ENCODE measurements around the gene CHTF18. TPM values are rescaled to one million over a fixed set of nuclear protein-coding genes. Genes with fewer than 3 reads are reported as not detected.

Gene CHTF18
- total and polyA plus RNA-seq, 10 donors = 8.9 to 55.0 (median 26.0) TPM

GRCh38 chr16:830871-831570, 42.6 kb downstream of the CHTF18 start:
- WGBS, 5 donors = 20 to 41% (median 27%) methylated on average over 16 to 24 of the region's 24 CpGs
- peaks cover 0 to 52% (median 0%) of the 10 kb centered on the region in 7 donors for H3K27me3 ChIP-seq (replicated peaks in 1 of 7)
- H3K9me3 ChIP-seq = peaks cover 0 to 22% (median 10%) of the 10 kb centered on the region in 8 donors
- intact Hi-C loops (cut with DNase I; ENCODE audit: low total_unique reads) = no loop called here
- H3K4me3 ChIP-seq = no peak overlapping the region
- no peak for DNase-seq
- TF ChIP-seq CTCF (IDR thresholded peaks at IDR 0.05 in 8 of 11, conservative IDR thresholded peaks at IDR 0.05 in 3 of 11) (no peak), POLR2A (IDR thresholded peaks at IDR 0.05) (no peak), POLR2AphosphoS5 (IDR thresholded peaks at IDR 0.05) (peak in 2 of 3 donors; percentile 54 to 58)
- H3K27ac ChIP-seq = peak overlapping the region in 2 of 8 donors; percentile 15 to 17
- H3K36me3 ChIP-seq = no peaks in the 10 kb centered on the region
- peaks cover 0 to 18% (median 7%) of the 10 kb centered on the region in 6 donors for H3K4me1 ChIP-seq

GRCh38 chr16:831571-832413, 43.4 kb downstream of the CHTF18 start:
- Histone ChIP-seq H3K4me1 (peaks cover 0 to 18% (median 7%) of the 10 kb centered on the region in 6 donors), H3K27ac (peak overlapping the region in 2 of 8 donors; percentile 15 to 17), H3K27me3 (replicated peaks in 1 of 7) (peaks cover 0 to 49% (median 0%) of the 10 kb centered on the region in 7 donors), H3K9me3 (peaks cover 4 to 29% (median 18%) of the 10 kb centered on the region in 8 donors), H3K36me3 (no peaks in the 10 kb centered on the region), H3K4me3 (no peak overlapping the region)
- DNase-seq = no peak
- intact Hi-C loops (cut with DNase I; ENCODE audit: low total_unique reads) = no loop called here
- no peak for TF ChIP-seq POLR2A (IDR thresholded peaks at IDR 0.05)
- TF ChIP-seq CTCF (IDR thresholded peaks at IDR 0.05 in 8 of 11, conservative IDR thresholded peaks at IDR 0.05 in 3 of 11) = no peak
- no peak for TF ChIP-seq POLR2AphosphoS5 (IDR thresholded peaks at IDR 0.05)
- WGBS, 5 donors = 62 to 70% (median 66%) methylated on average over 15 to 27 of the region's 27 CpGs

- no peak for DNase-seq
- H3K36me3 ChIP-seq = no peaks in the 10 kb centered on the region
- peaks cover 0 to 18% (median 7%) of the 10 kb centered on the region in 6 donors for H3K4me1 ChIP-seq
- H3K27ac ChIP-seq = no peak overlapping the region
- no peak for TF ChIP-seq POLR2AphosphoS5 (IDR thresholded peaks at IDR 0.05)
- TF ChIP-seq POLR2A (IDR thresholded peaks at IDR 0.05) = no peak
- no peak for TF ChIP-seq CTCF (IDR thresholded peaks at IDR 0.05 in 8 of 11, conservative IDR thresholded peaks at IDR 0.05 in 3 of 11)
- WGBS, 5 donors = 86 to 92% (median 90%) methylated on average over 23 to 35 of the region's 35 CpGs
- H3K4me3 ChIP-seq = no peak overlapping the region
- H3K9me3 ChIP-seq = peaks cover 4 to 39% (median 27%) of the 10 kb centered on the region in 8 donors
- intact Hi-C loops (cut with DNase I; ENCODE audit: low total_unique reads) = no loop called here
- peaks cover 0 to 42% (median 0%) of the 10 kb centered on the region in 7 donors for H3K27me3 ChIP-seq (replicated peaks in 1 of 7)
These were observed 44.4 kb downstream of the CHTF18 start for GRCh38 chr16:832652-833336.
